ENCODE data around the gene RAC2. TPM values are rescaled to one million over a fixed set of nuclear protein-coding genes. Genes with fewer than 3 reads are reported as not detected.
"Not testable (repeated sequence)": the region's sequence is repeated elsewhere in the genome, so short reads cannot be mapped to it uniquely, and the experiment has no call there.

RAC2 gene
- total RNA-seq, 1 donor from 2014 or later: not detected

DNA sequence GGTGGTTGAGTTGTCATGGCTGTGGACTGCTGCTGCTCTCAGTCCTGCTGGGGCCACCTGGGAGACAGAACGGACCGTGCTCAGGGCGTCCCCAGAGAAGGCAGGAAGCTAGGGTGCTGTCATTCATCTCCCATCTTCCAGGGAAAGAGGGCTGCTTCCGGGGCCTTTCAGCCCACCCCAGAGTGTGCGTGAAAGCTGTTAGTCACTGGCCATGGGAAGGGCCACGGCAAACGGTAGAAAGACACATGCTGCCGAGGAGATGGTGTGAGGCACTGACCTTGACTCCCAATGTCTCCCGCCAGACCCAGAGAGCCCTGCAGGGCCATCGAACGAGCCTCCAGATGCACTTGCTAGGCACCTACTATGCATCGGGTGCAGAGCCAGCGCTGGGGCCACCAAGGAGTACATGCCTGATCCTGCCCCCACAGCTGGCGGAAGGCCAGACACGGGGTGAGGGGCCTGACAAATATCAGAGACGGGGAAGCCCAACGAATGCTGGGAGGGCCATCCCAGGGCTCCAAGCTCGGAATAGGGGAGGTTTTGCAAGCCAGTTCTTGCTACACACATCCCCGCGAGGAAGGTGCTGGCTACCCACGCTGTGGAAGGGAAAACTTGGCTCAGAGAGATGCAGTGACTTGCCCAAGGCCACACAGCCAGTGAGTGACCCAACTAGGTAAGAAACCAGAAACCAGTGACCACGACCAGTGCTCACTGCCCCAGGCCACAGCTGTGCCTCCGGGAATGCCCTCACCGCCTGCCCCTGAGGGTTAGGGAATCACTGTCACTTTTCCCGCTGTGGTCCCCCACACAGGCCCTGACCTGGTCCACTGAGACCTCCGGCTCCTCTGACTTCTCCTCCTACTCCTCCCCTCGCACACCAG is 10.1 kb downstream of the RAC2 start:
- DNase-seq: no peak

DNA sequence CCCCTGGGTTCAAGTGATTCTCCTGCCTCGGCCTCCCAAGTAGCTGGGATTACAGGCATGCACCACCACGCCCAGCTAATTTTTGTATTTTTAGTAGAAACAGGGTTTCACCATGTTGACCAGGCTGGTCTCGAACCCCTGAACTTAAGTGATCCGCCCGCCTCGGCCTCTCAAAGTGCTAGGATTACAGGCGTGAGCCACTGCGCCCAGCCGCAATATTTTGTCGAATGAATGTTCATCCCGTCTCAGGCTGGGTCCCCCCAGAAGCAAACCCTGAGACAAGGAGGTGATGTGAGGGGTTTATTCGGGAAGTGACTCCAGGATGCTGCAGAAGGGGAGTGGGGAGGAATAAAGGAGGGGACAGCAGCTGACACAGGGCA is 10.7 kb downstream of the RAC2 start:
- DNase-seq: not testable (repeated sequence)

GRCh38 chr22:37232140-37232998 is 11.7 kb downstream of the RAC2 start:
- no peak for DNase-seq

DNA sequence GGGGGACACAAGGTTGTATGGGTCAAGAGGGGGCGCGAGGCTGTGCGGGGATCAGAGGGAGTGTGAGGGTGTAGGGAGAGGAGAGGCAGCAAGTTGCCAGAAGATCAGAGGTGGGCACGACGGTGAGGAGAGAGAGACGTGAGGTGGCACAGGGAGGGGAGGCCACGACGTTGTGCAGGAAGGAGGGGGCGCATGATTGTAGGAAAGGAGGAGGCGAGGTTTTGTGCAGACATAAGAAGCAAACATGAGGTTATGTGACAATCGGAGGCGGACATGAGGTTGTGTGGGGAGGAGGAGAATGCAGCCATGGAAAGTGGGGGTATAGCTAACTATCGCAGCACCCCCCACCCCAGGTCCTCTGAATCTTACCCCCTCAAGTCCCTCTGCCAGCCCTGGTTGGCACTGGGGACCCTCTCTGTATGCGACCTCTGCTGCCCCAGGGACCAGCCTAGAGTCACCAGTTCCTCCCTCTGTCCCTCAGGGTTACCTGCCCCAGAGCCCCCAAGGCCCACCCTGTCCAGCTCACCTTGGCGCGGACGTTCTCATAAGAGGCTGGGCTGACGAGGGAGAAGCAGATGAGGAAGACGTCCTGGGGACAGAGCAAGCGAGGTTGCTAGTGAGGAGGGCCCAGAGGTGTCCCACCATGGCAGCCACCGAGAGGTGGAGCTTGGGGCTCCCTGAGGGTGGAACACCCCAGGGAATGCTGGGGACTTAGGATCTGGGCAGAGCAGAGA is 12.5 kb downstream of the RAC2 start:
- no peak for DNase-seq

DNA sequence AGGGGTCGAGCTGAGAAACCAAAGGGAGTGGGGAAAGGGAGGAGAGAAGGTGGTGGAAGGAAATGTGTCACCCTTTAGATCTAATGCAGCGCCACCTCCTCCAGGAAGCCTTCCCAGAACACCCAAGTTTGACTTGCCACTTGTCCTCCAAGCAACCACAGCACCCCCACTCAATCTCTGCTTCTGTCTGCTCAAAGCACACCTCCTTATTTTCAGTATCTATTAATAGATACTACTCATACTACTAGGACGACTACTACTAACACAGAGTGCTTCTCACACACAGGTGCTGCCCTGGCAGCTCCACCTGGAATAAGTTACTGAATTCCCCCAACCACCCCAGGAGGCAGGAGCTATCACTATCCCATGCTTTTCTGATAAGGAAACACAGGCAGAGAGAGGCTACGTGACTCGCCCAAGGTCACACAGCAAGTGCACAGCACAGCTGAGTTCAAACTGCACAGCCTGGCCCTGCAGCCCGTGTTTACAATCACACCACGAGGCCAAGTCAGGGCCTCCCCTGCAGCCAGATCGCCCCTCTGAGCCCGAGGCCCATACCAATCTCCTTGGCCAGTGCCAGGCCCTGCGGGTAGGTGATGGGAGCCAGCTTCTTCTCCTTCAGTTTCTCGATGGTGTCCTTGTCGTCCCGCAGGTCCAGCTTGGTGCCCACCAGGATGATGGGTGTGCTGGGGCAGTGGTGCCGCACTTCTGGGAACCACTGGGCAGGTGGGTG is 13.2 kb downstream of the RAC2 start:
- DNase-seq: no peak

DNA sequence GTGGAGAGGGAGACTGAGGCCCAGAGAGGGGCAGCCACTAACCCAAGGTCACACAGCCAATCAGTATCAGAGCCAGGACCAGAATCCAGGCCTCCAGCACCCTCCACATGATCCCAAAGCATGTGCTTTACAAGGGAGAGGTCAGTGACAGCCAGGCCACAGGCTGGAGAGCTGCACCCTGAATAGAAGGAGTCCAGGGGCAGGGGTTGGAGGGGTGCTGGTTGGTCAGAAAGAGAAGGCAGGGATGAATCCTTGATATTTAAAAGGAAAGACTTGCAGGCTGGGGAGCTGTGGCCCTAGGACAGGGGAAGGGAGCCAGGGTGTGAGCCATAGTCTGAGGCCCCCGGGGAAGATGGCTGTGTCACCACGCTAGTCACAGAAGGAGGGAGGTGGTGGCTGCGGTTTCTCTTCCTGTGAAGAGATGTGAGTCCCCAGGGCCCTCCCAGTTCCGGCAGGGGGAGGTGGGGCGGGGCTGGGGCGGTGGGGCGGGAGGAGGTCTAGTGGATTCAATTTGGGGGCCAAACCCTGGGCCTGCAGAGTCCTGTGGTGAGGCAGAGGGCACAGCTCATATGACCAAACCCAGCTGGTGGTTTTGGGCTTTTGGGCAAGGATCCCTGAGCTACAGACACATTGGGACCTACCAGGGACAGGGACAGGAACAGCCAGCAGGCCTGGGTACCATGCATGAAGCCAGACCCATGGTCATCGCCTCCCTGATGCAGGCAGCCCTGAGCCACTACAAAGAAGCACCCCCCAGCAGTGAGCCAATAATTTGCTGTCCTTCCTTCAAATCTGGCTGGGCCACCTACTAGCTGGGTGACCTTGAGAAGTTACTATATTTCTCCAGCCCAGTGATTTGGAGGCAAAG is 14.0 kb downstream of the RAC2 start:
- DNase-seq: no peak

- DNase-seq: no peak
Observed at GRCh38 chr22:37229012-37229804, 14.9 kb downstream of the RAC2 start.

GRCh38 chr22:37228106-37229011 is 15.7 kb downstream of the RAC2 start:
- DNase-seq: no peak

DNA sequence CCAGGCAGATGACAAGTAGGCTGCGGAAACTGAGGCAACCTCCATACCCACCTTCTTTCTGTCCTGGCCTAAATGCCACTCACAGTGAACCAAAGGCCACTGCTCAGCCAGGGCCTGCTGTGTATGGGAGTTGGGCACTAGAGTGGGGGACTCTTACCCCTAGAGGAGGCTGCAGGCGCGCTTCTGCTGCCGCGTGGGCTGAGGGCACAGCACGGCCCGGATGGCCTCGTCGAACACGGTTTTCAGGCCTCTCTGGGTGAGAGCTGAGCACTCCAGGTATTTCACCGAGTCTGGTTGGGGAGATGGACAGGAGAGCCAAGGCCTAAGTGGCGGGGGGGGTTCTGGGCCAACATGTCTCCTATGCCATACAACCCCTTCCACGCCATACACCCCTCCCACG is 17.6 kb downstream of the RAC2 start:
- DNase-seq: no peak

DNA sequence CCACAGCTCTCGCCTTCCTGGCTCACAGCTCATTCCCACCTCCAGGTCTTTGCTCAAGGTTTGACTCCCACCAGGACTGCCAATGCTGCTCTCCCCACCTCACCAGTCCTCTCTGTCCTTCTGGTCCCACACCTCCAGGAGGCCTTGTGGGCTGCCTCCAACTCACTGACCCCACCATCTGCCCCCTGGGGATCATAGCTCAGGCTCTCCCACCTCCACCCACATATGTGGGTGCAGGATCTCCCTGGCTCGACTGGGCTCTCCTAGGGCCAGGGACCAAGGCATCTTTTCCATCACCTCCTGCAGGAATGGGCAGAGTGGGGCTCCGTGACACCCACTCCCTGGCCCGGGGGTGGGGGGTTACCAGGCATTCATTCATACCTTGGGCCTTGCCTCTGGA is 18.0 kb downstream of the RAC2 start:
- no peak for DNase-seq

- no peak for DNase-seq
Observed at GRCh38 chr22:37225481-37225880, 18.6 kb downstream of the RAC2 start.

- no peak for DNase-seq
Observed at GRCh38 chr22:37224757-37225420, 19.2 kb downstream of the RAC2 start.

- no peak for DNase-seq
Observed at GRCh38 chr22:37223965-37224551, 20.0 kb downstream of the RAC2 start.

DNA sequence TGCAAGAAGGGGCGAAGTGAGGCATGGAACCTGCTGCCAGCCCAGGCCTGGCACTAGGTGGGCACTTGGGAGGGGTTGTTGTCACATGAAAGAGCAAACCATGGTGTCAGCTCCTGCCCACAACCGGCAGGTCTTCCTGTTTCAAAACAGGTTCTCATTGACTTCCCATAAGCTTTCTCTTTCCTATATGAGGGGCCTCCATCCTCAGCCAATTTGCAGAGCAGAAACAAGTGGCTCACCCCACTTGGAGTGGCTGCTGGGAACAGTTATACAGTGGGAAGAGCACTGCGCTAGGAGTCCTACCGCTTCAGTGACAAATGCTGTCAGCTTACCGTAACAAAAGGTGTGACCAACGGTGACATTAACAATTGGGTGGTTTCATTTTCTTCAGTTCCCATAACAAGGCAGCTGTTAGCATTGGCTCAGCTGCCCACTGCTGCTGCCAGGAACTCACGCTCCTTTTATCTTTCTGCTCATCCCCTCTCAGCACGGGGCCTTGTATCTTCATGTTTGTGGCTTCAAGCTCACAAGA is 21.6 kb downstream of the RAC2 start:
- no peak for DNase-seq

GRCh38 chr22:37221424-37222333 is 22.4 kb downstream of the RAC2 start:
- DNase-seq: no peak

DNA sequence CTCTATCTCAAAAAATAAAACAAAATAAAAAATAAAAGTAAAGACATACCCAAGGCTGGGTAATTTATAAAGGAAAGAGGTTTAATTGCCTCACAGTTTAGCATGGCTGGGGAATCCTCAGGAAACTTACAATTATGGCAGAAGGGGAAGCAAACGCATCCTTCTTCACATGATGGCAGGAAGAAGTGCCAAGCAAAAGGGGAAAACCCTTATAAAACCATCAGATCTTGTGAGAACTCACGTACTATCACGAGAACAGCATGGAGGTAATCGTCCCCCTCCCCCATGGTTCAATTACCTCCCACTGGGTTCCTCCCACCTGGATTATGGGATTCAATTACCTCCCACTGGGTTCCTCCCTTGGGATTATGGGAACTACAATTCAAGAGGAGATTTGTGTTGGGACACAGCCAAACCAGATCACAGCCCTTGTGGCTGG is 23.5 kb downstream of the RAC2 start:
- DNase-seq: no peak

- DNase-seq: no peak
Observed at GRCh38 chr22:37219533-37219932, 24.5 kb downstream of the RAC2 start.
